Measurements from ENCODE around the gene MAST4.

MAST4 gene

GRCh38 chr5:67179697-67180361, 583.6 kb downstream of the MAST4 start:
- no peak overlapping the region for H3K27ac ChIP-seq (ENCODE audit: insufficient read depth, low read length, poor library complexity, severe bottlenecking)
- H3K4me1 ChIP-seq (ENCODE audit: control insufficient read depth, insufficient read depth, low read length, poor library complexity, severe bottlenecking) = peaks cover 22% of the 10 kb centered on the region
- peaks cover 6% of the 10 kb centered on the region for H3K9me3 ChIP-seq (ENCODE audit: control insufficient read depth, low read length)
- H3K4me3 ChIP-seq (ENCODE audit: insufficient read depth, low read depth, low read length, poor library complexity, severe bottlenecking) = no peak overlapping the region
- H3K36me3 ChIP-seq (ENCODE audit: control insufficient read depth, insufficient read depth, low read length) = no peaks in the 10 kb centered on the region
- DNase-seq = no peak
- H3K27me3 ChIP-seq (replicated peaks; ENCODE audit: control insufficient read depth, insufficient read depth, low read length, poor library complexity, severe bottlenecking) = no peaks in the 10 kb centered on the region

- DNase-seq = no peak
- Histone ChIP-seq H3K27me3 (replicated peaks; ENCODE audit: control insufficient read depth, insufficient read depth, low read length, poor library complexity, severe bottlenecking) (no peaks in the 10 kb centered on the region), H3K36me3 (ENCODE audit: control insufficient read depth, insufficient read depth, low read length) (no peaks in the 10 kb centered on the region), H3K4me1 (ENCODE audit: control insufficient read depth, insufficient read depth, low read length, poor library complexity, severe bottlenecking) (peaks cover 26% of the 10 kb centered on the region), H3K27ac (ENCODE audit: insufficient read depth, low read length, poor library complexity, severe bottlenecking) (peak overlapping the region; percentile 41), H3K9me3 (ENCODE audit: control insufficient read depth, low read length) (peaks cover 5% of the 10 kb centered on the region), H3K4me3 (ENCODE audit: insufficient read depth, low read depth, low read length, poor library complexity, severe bottlenecking) (no peak overlapping the region)
Observed at GRCh38 chr5:67181648-67182221, 585.5 kb downstream of the MAST4 start.

DNA sequence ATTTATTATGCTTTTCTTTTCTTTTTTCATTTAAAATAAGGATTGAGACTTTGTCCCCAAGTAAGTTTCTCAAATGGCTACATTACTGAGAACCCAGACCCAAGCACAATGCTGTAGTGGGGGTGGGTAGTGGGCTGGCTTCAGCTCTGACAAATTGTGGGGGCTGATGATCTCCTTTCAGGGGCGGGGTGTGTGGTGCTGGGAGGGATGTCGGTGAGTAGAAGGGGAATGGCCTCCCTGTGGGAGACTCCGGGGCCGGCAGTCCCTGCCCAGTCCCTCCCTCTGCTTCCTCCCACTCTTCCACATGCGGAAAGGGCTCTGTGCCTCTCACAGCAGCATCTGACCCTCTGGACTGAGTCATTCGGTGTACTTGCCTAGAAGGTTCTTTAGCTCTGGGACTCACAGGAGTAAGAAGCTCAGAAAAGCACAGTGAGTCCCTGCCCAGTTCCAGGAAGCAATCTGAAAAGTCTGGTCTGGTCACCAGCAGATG, 586.2 kb downstream of the MAST4 start:
- Histone ChIP-seq H3K36me3 (ENCODE audit: control insufficient read depth, insufficient read depth, low read length) (no peaks in the 10 kb centered on the region), H3K9me3 (ENCODE audit: control insufficient read depth, low read length) (no peaks in the 10 kb centered on the region), H3K27me3 (replicated peaks; ENCODE audit: control insufficient read depth, insufficient read depth, low read length, poor library complexity, severe bottlenecking) (no peaks in the 10 kb centered on the region), H3K4me1 (ENCODE audit: control insufficient read depth, insufficient read depth, low read length, poor library complexity, severe bottlenecking) (peaks cover 31% of the 10 kb centered on the region), H3K27ac (ENCODE audit: insufficient read depth, low read length, poor library complexity, severe bottlenecking) (no peak overlapping the region), H3K4me3 (ENCODE audit: insufficient read depth, low read depth, low read length, poor library complexity, severe bottlenecking) (no peak overlapping the region)
- no peak for DNase-seq

GRCh38 chr5:67183859-67184258, 587.7 kb downstream of the MAST4 start:
- H3K4me1 ChIP-seq (ENCODE audit: control insufficient read depth, insufficient read depth, low read length, poor library complexity, severe bottlenecking) = peaks cover 42% of the 10 kb centered on the region
- H3K27ac ChIP-seq (ENCODE audit: insufficient read depth, low read length, poor library complexity, severe bottlenecking) = no peak overlapping the region
- H3K27me3 ChIP-seq (replicated peaks; ENCODE audit: control insufficient read depth, insufficient read depth, low read length, poor library complexity, severe bottlenecking) = no peaks in the 10 kb centered on the region
- H3K36me3 ChIP-seq (ENCODE audit: control insufficient read depth, insufficient read depth, low read length) = no peaks in the 10 kb centered on the region
- no peaks in the 10 kb centered on the region for H3K9me3 ChIP-seq (ENCODE audit: control insufficient read depth, low read length)
- no peak overlapping the region for H3K4me3 ChIP-seq (ENCODE audit: insufficient read depth, low read depth, low read length, poor library complexity, severe bottlenecking)
- DNase-seq = no peak

GRCh38 chr5:67187006-67187715, 591.0 kb downstream of the MAST4 start:
- Histone ChIP-seq H3K9me3 (ENCODE audit: control insufficient read depth, low read length) (no peaks in the 10 kb centered on the region), H3K4me3 (ENCODE audit: insufficient read depth, low read depth, low read length, poor library complexity, severe bottlenecking) (no peak overlapping the region), H3K27me3 (replicated peaks; ENCODE audit: control insufficient read depth, insufficient read depth, low read length, poor library complexity, severe bottlenecking) (no peaks in the 10 kb centered on the region), H3K36me3 (ENCODE audit: control insufficient read depth, insufficient read depth, low read length) (no peaks in the 10 kb centered on the region), H3K27ac (ENCODE audit: insufficient read depth, low read length, poor library complexity, severe bottlenecking) (peak overlapping the region; percentile 5), H3K4me1 (ENCODE audit: control insufficient read depth, insufficient read depth, low read length, poor library complexity, severe bottlenecking) (peaks cover 39% of the 10 kb centered on the region)
- DNase-seq = no peak

- no peak overlapping the region for H3K27ac ChIP-seq (ENCODE audit: insufficient read depth, low read length, poor library complexity, severe bottlenecking)
- no peaks in the 10 kb centered on the region for H3K36me3 ChIP-seq (ENCODE audit: control insufficient read depth, insufficient read depth, low read length)
- no peaks in the 10 kb centered on the region for H3K27me3 ChIP-seq (replicated peaks; ENCODE audit: control insufficient read depth, insufficient read depth, low read length, poor library complexity, severe bottlenecking)
- no peak overlapping the region for H3K4me3 ChIP-seq (ENCODE audit: insufficient read depth, low read depth, low read length, poor library complexity, severe bottlenecking)
- no peaks in the 10 kb centered on the region for H3K9me3 ChIP-seq (ENCODE audit: control insufficient read depth, low read length)
- DNase-seq = no peak
- H3K4me1 ChIP-seq (ENCODE audit: control insufficient read depth, insufficient read depth, low read length, poor library complexity, severe bottlenecking) = peaks cover 31% of the 10 kb centered on the region
Observed at GRCh38 chr5:67188274-67189078, 592.3 kb downstream of the MAST4 start.

GRCh38 chr5:67189079-67189354, 592.8 kb downstream of the MAST4 start:
- Histone ChIP-seq H3K36me3 (ENCODE audit: control insufficient read depth, insufficient read depth, low read length) (no peaks in the 10 kb centered on the region), H3K4me3 (ENCODE audit: insufficient read depth, low read depth, low read length, poor library complexity, severe bottlenecking) (no peak overlapping the region), H3K4me1 (ENCODE audit: control insufficient read depth, insufficient read depth, low read length, poor library complexity, severe bottlenecking) (peaks cover 31% of the 10 kb centered on the region), H3K27ac (ENCODE audit: insufficient read depth, low read length, poor library complexity, severe bottlenecking) (no peak overlapping the region), H3K27me3 (replicated peaks; ENCODE audit: control insufficient read depth, insufficient read depth, low read length, poor library complexity, severe bottlenecking) (no peaks in the 10 kb centered on the region), H3K9me3 (ENCODE audit: control insufficient read depth, low read length) (no peaks in the 10 kb centered on the region)
- DNase-seq = no peak

DNA sequence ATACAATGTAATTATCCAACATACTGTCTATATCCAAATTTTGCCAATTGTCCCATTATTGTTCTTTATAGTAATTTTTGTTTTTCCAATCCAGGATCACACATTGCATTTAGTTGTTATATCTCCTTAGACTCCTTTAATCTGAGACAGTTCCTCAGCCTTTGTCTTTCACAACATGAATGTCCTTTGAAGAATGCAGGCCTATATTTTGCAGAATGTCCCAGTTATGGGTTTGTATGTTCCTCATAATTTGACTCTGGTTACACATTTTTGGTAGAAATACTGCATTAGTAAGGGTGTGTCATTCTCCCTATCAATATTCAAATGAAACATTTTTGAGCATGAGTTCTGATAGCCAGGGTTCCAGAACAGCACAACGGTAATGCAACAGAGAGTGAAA, 593.7 kb downstream of the MAST4 start:
- peaks cover 31% of the 10 kb centered on the region for H3K4me1 ChIP-seq (ENCODE audit: control insufficient read depth, insufficient read depth, low read length, poor library complexity, severe bottlenecking)
- no peak for DNase-seq
- H3K36me3 ChIP-seq (ENCODE audit: control insufficient read depth, insufficient read depth, low read length) = no peaks in the 10 kb centered on the region
- H3K4me3 ChIP-seq (ENCODE audit: insufficient read depth, low read depth, low read length, poor library complexity, severe bottlenecking) = no peak overlapping the region
- H3K27ac ChIP-seq (ENCODE audit: insufficient read depth, low read length, poor library complexity, severe bottlenecking) = no peak overlapping the region
- no peaks in the 10 kb centered on the region for H3K9me3 ChIP-seq (ENCODE audit: control insufficient read depth, low read length)
- H3K27me3 ChIP-seq (replicated peaks; ENCODE audit: control insufficient read depth, insufficient read depth, low read length, poor library complexity, severe bottlenecking) = no peaks in the 10 kb centered on the region

DNA sequence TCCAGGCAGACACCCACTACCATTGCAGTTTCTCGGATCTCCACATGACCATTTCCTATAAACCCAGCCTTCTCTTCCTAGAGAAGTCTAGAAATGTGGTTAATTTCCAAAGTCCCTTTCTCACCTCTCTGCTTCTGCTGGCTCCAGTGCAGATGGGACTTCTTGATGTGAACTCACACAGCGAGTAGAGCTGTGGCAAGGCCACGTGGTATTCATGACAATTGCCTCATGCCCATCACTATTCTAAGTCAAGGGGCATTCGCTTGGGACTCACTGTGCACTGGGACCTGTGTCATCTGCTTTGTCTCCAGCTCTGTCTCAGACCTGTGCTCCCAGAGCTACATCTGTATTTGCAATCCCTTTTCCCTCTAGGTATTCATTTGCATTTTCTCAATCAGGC, 594.2 kb downstream of the MAST4 start:
- Histone ChIP-seq H3K4me3 (ENCODE audit: insufficient read depth, low read depth, low read length, poor library complexity, severe bottlenecking) (no peak overlapping the region), H3K36me3 (ENCODE audit: control insufficient read depth, insufficient read depth, low read length) (no peaks in the 10 kb centered on the region), H3K9me3 (ENCODE audit: control insufficient read depth, low read length) (no peaks in the 10 kb centered on the region), H3K4me1 (ENCODE audit: control insufficient read depth, insufficient read depth, low read length, poor library complexity, severe bottlenecking) (peaks cover 31% of the 10 kb centered on the region), H3K27ac (ENCODE audit: insufficient read depth, low read length, poor library complexity, severe bottlenecking) (no peak overlapping the region), H3K27me3 (replicated peaks; ENCODE audit: control insufficient read depth, insufficient read depth, low read length, poor library complexity, severe bottlenecking) (no peaks in the 10 kb centered on the region)
- no peak for DNase-seq

DNA sequence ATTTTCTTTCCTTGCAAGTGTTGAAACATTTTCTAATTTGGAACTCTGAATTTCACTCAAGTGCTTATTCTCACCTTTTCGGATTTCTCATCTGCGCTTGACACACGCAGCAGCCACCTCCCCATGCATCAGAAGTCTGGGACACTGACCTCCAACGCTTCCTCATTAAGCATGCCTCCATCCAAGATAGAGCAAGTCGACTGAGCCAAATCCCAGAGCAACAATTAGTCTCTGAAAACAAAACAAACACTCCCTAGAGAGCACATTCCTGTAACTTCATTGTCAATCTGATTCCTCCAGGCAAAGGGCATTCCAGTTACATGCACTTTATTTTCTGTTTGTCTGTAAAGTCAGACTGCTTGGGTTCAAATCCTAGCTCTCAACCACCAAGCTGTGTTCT, 594.7 kb downstream of the MAST4 start:
- no peaks in the 10 kb centered on the region for H3K36me3 ChIP-seq (ENCODE audit: control insufficient read depth, insufficient read depth, low read length)
- H3K27ac ChIP-seq (ENCODE audit: insufficient read depth, low read length, poor library complexity, severe bottlenecking) = no peak overlapping the region
- DNase-seq = no peak
- H3K4me1 ChIP-seq (ENCODE audit: control insufficient read depth, insufficient read depth, low read length, poor library complexity, severe bottlenecking) = peaks cover 31% of the 10 kb centered on the region
- no peaks in the 10 kb centered on the region for H3K27me3 ChIP-seq (replicated peaks; ENCODE audit: control insufficient read depth, insufficient read depth, low read length, poor library complexity, severe bottlenecking)
- H3K4me3 ChIP-seq (ENCODE audit: insufficient read depth, low read depth, low read length, poor library complexity, severe bottlenecking) = no peak overlapping the region
- no peaks in the 10 kb centered on the region for H3K9me3 ChIP-seq (ENCODE audit: control insufficient read depth, low read length)
